ENCODE measurements around the gene ERBB4.

- TF ChIP-seq TAF1 (IDR thresholded peaks at IDR 0.05; ENCODE audit: low read depth, low read length) (no peak), POLR2A (IDR thresholded peaks at IDR 0.05; ENCODE audit: low read depth, low read length) (no peak), POLR2AphosphoS5 (IDR thresholded peaks at IDR 0.05; ENCODE audit: low read depth, low read length) (no peak), POU2F2 (IDR thresholded peaks at IDR 0.05; ENCODE audit: low read depth, low read length) (no peak), PAX5 (IDR thresholded peaks at IDR 0.05; ENCODE audit: insufficient read depth, low read length, severe bottlenecking) (no peak)
Measured at GRCh38 chr2:211690736-211691135, 847.9 kb downstream of the ERBB4 start.

All from GM12891 (cell line).